Keratinocyte (primary cell): ENCODE measurements around the gene CDH7. TPM values are rescaled to one million over a fixed set of nuclear protein-coding genes. Genes with fewer than 3 reads are reported as not detected.

Experiments used
- DNase-seq: peaks from one replicate; pipeline ENCODE4 v3.0.0-alpha.2; 2011; ENCODE audit warnings: low read depth, missing footprints, low spot score
- FAIRE-seq: peaks from 2 replicates; lab custom pipeline; 2011; peaks lifted over from hg19 to GRCh38; lab: Jason Lieb, UNC
- H2AFZ ChIP-seq: 2 replicates; pipeline ENCODE4 v1.6.0; 2012; ENCODE audit warnings: low read length, control low read depth, inconsistent platforms; ENCODE audit not compliant: control insufficient read depth
- H3K27ac ChIP-seq: 2 replicates; pipeline ENCODE4 v1.5.1; 2011; ENCODE audit warnings: low read length; ENCODE audit not compliant: control insufficient read depth, insufficient read depth
- H3K27me3 ChIP-seq: 3 replicates; pipeline ENCODE4 v1.6.0; 2011; ENCODE audit warnings: low read length; ENCODE audit not compliant: control insufficient read depth, insufficient read depth; ENCODE audit errors: extremely low read depth
- H3K36me3 ChIP-seq, 2 experiments: 2 replicates in 1 of 2; 3 replicates in 1 of 2; pipeline ENCODE4 v1.5.1; 2011; ENCODE audit warnings: low read length in 2 of 2, mild to moderate bottlenecking in 1 of 2; ENCODE audit not compliant: control insufficient read depth in 2 of 2, insufficient read depth in 2 of 2; ENCODE audit errors: extremely low read depth in 1 of 2
- H3K4me1 ChIP-seq: 3 replicates; pipeline ENCODE4 v1.5.1; 2011; ENCODE audit warnings: low read length; ENCODE audit not compliant: control insufficient read depth, insufficient read depth; ENCODE audit errors: extremely low read depth
- H3K4me2 ChIP-seq: 3 replicates; pipeline ENCODE4 v1.6.0; 2011; ENCODE audit warnings: low read depth, low read length; ENCODE audit not compliant: control insufficient read depth, insufficient read depth; ENCODE audit errors: extremely low read depth
- H3K4me3 ChIP-seq, 3 experiments: fragments of 200-600 bp in 1 of 3; sonication (generic) in 1 of 3; 2 replicates in 2 of 3; 3 replicates in 1 of 3; pipeline ENCODE4 v1.5.1; 2011 to 2016; ENCODE audit warnings: low read length in 3 of 3, mild to moderate bottlenecking in 3 of 3, control low read depth in 2 of 3, inconsistent platforms in 1 of 3, low read depth in 1 of 3, mixed read lengths in 1 of 3, mixed run types in 1 of 3, moderate library complexity in 1 of 3; ENCODE audit not compliant: control insufficient read depth in 2 of 3, insufficient read depth in 2 of 3; ENCODE audit errors: extremely low read depth in 1 of 3
- H3K79me2 ChIP-seq: 2 replicates; pipeline ENCODE4 v1.6.0; 2012; ENCODE audit warnings: low read length; ENCODE audit not compliant: control insufficient read depth, insufficient read depth
- H3K9ac ChIP-seq: 3 replicates; pipeline ENCODE4 v1.6.0; 2011; ENCODE audit warnings: low read length; ENCODE audit not compliant: control insufficient read depth, insufficient read depth; ENCODE audit errors: extremely low read depth
- H3K9me1 ChIP-seq: 3 replicates; pipeline ENCODE4 v1.6.0; 2011; ENCODE audit warnings: low read length; ENCODE audit not compliant: control insufficient read depth, insufficient read depth; ENCODE audit errors: extremely low read depth
- H3K9me3 ChIP-seq: 2 replicates; pipeline ENCODE4 v1.5.1; 2012; ENCODE audit warnings: low read depth, low read length; ENCODE audit not compliant: control insufficient read depth
- H4K20me1 ChIP-seq: 3 replicates; pipeline ENCODE4 v1.6.0; 2011; ENCODE audit warnings: low read length; ENCODE audit not compliant: control insufficient read depth, insufficient read depth; ENCODE audit errors: extremely low read depth
- EZH2 ChIP-seq: IDR thresholded peaks from one replicate; pipeline ENCODE4 v1.6.1; 2012; ENCODE audit warnings: inconsistent platforms, mild to moderate bottlenecking, low read length, moderate library complexity
- dilution Hi-C: fragments of 300-500 bp; cut with MboI; formaldehyde crosslinking; loops from one replicate; pipeline ENCODE4 v1.7.0; 2020; ENCODE audit warnings: low sequenced_read_pairs; ENCODE audit not compliant: extremely low pct_ligation_motif_present
- polyA plus RNA-seq, 5 experiments: library from polyadenylated mRNA; depleted of rRNA in 3 of 5; stranded (reverse) in 3 of 5; stranded (forward) in 1 of 5; unstranded in 1 of 5; fragments of >200 nt; gene quantifications; 1 replicate in 1 of 5; 2 replicates in 3 of 5; 3 replicates in 1 of 5; pipeline versions ENCODE4 v1.2.1 to v1.2.3, GENCODE V29; 2011 to 2012; ENCODE audit warnings: missing spikeins in 2 of 5, low read depth in 1 of 5, low replicate concordance in 1 of 5
- TF ChIP-seq, protein P1 (sequence below), 3 experiments: IDR thresholded peaks in 1 of 3; conservative IDR thresholded peaks in 1 of 3; optimal IDR thresholded peaks in 1 of 3; 2 replicates in 2 of 3; 3 replicates in 1 of 3; pipeline versions ENCODE3 to v1.5.1; 2011; ENCODE audit warnings: low read length in 3 of 3, mild to moderate bottlenecking in 3 of 3, moderate library complexity in 2 of 3, control low read depth in 1 of 3, inconsistent platforms in 1 of 3; ENCODE audit not compliant: insufficient read depth in 2 of 3; ENCODE audit errors: extremely low read depth in 1 of 3

The CDH7 gene
- polyA plus RNA-seq, 1 donor (not counting 4 experiments of a cell fraction or from before 2014, with no cell fraction given), result not detected

DNA sequence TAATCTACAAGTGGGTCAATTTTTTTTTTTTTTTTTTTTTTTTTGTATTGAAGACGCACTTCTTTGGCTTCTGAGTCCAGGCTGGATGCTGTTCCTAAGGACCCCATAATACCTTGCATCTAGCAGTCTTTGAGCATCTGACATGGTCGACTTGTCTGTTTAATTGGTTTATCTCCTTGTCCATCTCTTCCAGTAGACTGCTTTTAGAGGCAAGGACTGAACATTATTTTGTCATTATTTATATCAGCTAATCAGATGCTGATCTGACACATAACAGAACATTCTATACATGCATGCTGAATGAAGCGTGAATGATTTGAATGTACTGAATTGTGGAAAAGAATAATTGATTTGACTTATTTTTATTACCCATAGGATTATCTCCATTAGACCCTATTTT, 118.7 kb downstream of the CDH7 start:
- DNase-seq (no peak), FAIRE-seq (no peak)
- H3K36me3 ChIP-seq, result no peaks in the 10 kb centered on the region
- TF ChIP-seq, protein P1, sequence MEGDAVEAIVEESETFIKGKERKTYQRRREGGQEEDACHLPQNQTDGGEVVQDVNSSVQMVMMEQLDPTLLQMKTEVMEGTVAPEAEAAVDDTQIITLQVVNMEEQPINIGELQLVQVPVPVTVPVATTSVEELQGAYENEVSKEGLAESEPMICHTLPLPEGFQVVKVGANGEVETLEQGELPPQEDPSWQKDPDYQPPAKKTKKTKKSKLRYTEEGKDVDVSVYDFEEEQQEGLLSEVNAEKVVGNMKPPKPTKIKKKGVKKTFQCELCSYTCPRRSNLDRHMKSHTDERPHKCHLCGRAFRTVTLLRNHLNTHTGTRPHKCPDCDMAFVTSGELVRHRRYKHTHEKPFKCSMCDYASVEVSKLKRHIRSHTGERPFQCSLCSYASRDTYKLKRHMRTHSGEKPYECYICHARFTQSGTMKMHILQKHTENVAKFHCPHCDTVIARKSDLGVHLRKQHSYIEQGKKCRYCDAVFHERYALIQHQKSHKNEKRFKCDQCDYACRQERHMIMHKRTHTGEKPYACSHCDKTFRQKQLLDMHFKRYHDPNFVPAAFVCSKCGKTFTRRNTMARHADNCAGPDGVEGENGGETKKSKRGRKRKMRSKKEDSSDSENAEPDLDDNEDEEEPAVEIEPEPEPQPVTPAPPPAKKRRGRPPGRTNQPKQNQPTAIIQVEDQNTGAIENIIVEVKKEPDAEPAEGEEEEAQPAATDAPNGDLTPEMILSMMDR (optimal IDR thresholded peaks at IDR 0.05 in 1 of 3, IDR thresholded peaks at IDR 0.05 in 1 of 3, conservative IDR thresholded peaks at IDR 0.05 in 1 of 3; ENCODE audit: extremely low read depth in 1 of 3, insufficient read depth in 2 of 3, low read length in 3 of 3), result no peak
- TF ChIP-seq EZH2, result no peak
- peaks cover 2% of the 10 kb centered on the region for H3K9me3 ChIP-seq
- H4K20me1 ChIP-seq, result no peaks in the 10 kb centered on the region
- H3K4me1 ChIP-seq, result no peaks in the 10 kb centered on the region
- H3K4me2 ChIP-seq, result no peak overlapping the region
- no peak overlapping the region for H3K9ac ChIP-seq
- H3K79me2 ChIP-seq, result no peaks in the 10 kb centered on the region
- H3K27me3 ChIP-seq, result no peaks in the 10 kb centered on the region
- H2AFZ ChIP-seq, result no peak overlapping the region
- no peak overlapping the region for H3K4me3 ChIP-seq
- H3K9me1 ChIP-seq, result no peaks in the 10 kb centered on the region
- H3K27ac ChIP-seq, result no peak overlapping the region
- dilution Hi-C loops, result no loop called here

DNA sequence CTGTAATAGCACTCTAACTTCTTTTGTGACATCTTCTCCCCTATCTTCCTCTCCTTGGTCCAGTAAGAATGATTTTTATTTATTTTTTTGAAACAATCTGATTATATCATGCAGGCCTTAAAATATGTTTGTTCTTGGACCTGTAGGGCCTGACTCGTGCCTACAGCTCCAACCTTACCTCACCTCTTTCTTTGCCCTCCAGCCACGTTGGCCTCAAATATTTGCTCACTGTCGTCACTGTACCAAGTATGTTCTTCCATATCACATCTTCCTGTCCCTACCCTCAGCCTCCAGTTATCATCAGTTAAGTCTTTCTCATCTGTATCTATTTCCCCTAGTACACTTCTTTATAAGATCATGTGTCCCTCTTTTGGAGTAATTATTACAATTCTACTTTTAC, 125.5 kb downstream of the CDH7 start:
- no peaks in the 10 kb centered on the region for H3K36me3 ChIP-seq
- FAIRE-seq, result no peak
- peaks cover 3% of the 10 kb centered on the region for H3K9me3 ChIP-seq
- H3K9ac ChIP-seq, result no peak overlapping the region
- no peak overlapping the region for H3K4me3 ChIP-seq
- no peaks in the 10 kb centered on the region for H3K27me3 ChIP-seq
- H3K9me1 ChIP-seq, result no peaks in the 10 kb centered on the region
- no peak for DNase-seq
- dilution Hi-C loops, result no loop called here
- no peak overlapping the region for H3K27ac ChIP-seq
- H3K79me2 ChIP-seq, result no peaks in the 10 kb centered on the region
- no peak overlapping the region for H2AFZ ChIP-seq
- H3K4me2 ChIP-seq, result no peak overlapping the region
- no peak for TF ChIP-seq EZH2
- TF ChIP-seq, protein P1 (optimal IDR thresholded peaks at IDR 0.05 in 1 of 3, IDR thresholded peaks at IDR 0.05 in 1 of 3, conservative IDR thresholded peaks at IDR 0.05 in 1 of 3; ENCODE audit: extremely low read depth in 1 of 3, insufficient read depth in 2 of 3, low read length in 3 of 3), result no peak
- no peaks in the 10 kb centered on the region for H3K4me1 ChIP-seq
- H4K20me1 ChIP-seq, result no peaks in the 10 kb centered on the region
